Measurements from ENCODE around the gene CALCOCO1.

DNA sequence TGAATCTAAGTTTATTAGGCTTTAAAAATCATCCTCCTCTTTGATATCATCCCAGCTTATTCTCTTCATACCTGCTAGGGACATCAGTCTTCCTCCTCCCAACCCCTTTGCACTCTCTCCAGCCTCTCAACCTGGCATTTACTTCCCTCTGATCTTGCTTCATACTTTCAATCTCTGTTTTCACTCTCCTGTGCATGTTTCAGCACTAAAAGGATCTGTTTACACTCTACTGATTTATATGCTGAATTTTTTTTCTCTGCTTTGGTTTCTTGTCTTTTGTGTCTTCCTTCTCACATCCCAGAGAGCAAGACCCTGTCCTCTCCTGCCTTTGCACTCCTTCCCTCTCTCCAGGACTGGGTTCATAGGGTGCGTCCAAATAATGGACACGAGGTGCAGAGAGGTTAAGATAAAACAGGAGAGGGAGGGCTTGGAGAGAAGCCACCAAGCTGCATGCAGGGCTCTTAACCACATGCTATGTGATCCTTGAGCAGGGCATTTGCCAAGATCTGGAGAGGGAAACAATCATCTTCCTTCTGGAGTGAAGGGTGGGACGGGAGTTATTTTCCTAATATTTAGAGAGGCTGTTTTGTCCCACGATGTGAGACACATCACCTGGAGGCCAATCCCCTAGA lies 27.5 kb upstream of the CALCOCO1 start:
- TF ChIP-seq POLR2AphosphoS5 (IDR thresholded peaks at IDR 0.05) (peak; percentile 4), POLR2A (IDR thresholded peaks at IDR 0.05) (no peak)

Measured in prostate gland (tissue), 1 donor.